Stimulated activated naive CD8-positive, alpha-beta T cell treated with anti-CD3 and anti-CD28 coated beads, Interleukin-15, amount 100 ng/mL, for 72 hours (primary cell): ENCODE data around the gene WDPCP.
"Not testable (repeated sequence)": the region's sequence is repeated elsewhere in the genome, so short reads cannot be mapped to it uniquely, and the experiment has no call there.

Experiments
- ATAC-seq: fragments of 150-1000 bp; cut with Tn5 transposase; 2 replicates; pipeline ENCODE4 v1.10.0; 2021; ENCODE audit warnings: mild to moderate bottlenecking, moderate library complexity
- DNase-seq, 2 donors: peaks; one replicate each; pipeline ENCODE4 v3.0.0; 2021 to 2022
- H3K27ac Mint-ChIP-seq, 2 donors: one replicate each; pipeline ENCODE4 v1.8.0; 2022; ENCODE audit warnings: mild to moderate bottlenecking in 2 of 2, mixed read lengths in 2 of 2, moderate library complexity in 2 of 2
- H3K27me3 Mint-ChIP-seq: one replicate; pipeline ENCODE4 v1.8.0; 2022; ENCODE audit warnings: mixed read lengths
- H3K4me1 Mint-ChIP-seq: one replicate; pipeline ENCODE4 v1.8.0; 2022; ENCODE audit warnings: mild to moderate bottlenecking, mixed read lengths
- H3K4me3 Mint-ChIP-seq, 2 donors: one replicate each; pipeline ENCODE4 v1.8.0; 2022; ENCODE audit warnings: mild to moderate bottlenecking in 2 of 2, mixed read lengths in 2 of 2, moderate library complexity in 1 of 2
- H3K9me3 Mint-ChIP-seq, 2 donors: one replicate each; pipeline ENCODE4 v1.8.0; 2022; ENCODE audit warnings: mixed read lengths in 2 of 2

Gene WDPCP

GRCh38 chr2:63588385-63589147 is at the start of gene WDPCP, which contains the start of gene MDH1:
Gene WDPCP (minus strand): TSS chr2:63588477. CDS start chr2:63588271, 206 bp downstream.
Gene MDH1 (plus strand): TSS chr2:63588963. CDS start chr2:63589044, 81 bp downstream.
- Mint-ChIP-seq H3K4me3 (peak within 1 kb of the TSS; percentile 91 to 99), H3K4me1 (peaks cover 44% of the 10 kb centered on the region), H3K9me3 (no peaks in the 10 kb centered on the region), H3K27ac (peak within 1 kb of the TSS; percentile 97 to 98), H3K27me3 (no peaks in the 10 kb centered on the region)
- ATAC-seq (peak; percentile 92), DNase-seq (peak; percentile 92 to 96)

DNA sequence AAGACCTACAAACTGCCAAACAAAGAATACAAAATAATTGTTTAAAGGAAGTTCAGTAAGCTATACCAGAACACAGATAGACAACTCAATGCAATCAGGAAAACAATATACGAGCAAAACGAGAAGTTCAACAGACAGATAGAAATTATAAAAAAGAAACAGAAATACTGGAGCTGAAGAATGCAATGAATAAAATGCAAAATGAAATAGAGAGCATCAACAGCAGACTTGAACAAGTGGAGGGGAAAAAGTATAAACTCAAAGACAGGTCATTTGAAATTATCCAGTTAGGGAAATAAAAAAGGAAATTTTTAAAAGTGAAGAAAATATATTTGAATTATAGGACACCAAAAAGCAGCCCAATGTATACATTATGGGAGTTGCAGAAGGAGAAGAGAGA is 44.1 kb upstream of the WDPCP start:
- no peak for ATAC-seq
- Mint-ChIP-seq H3K27ac (no peak overlapping the region), H3K4me1 (no peaks in the 10 kb centered on the region), H3K4me3 (no peak overlapping the region), H3K27me3 (no peaks in the 10 kb centered on the region), H3K9me3 (peaks cover 43 to 45% of the 10 kb centered on the region in 2 donors)
- no peak for DNase-seq

DNA sequence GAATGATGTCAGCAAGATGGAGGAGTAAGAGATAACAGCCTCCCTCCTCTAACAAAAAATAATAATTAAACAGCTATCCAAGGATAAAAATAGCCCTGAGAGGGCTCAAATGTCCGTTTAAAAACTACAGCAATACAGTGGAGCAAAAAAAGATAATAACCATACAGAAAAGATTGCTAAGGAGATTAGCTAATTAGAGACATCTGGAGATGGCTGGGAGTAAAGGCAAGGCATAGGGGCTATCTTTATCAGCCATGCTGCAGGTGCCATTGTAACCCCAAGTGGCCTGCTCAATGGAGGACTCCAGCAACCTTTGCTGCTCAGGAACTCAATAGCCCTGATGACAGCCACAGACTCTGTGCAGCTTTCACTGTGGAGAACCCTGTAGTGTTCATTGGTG is 43.2 kb upstream of the WDPCP start:
- no peaks in the 10 kb centered on the region for H3K27me3 Mint-ChIP-seq
- ATAC-seq (no peak), DNase-seq (no peak)
- no peaks in the 10 kb centered on the region for H3K4me1 Mint-ChIP-seq
- peaks cover 43 to 45% of the 10 kb centered on the region in 2 donors for H3K9me3 Mint-ChIP-seq
- no peak overlapping the region for H3K27ac Mint-ChIP-seq
- H3K4me3 Mint-ChIP-seq = no peak overlapping the region

- no peak for ATAC-seq
- peaks cover 23 to 27% of the 10 kb centered on the region in 2 donors for H3K9me3 Mint-ChIP-seq
Observed at GRCh38 chr2:63628403-63628942, 40.2 kb upstream of the WDPCP start.

DNA sequence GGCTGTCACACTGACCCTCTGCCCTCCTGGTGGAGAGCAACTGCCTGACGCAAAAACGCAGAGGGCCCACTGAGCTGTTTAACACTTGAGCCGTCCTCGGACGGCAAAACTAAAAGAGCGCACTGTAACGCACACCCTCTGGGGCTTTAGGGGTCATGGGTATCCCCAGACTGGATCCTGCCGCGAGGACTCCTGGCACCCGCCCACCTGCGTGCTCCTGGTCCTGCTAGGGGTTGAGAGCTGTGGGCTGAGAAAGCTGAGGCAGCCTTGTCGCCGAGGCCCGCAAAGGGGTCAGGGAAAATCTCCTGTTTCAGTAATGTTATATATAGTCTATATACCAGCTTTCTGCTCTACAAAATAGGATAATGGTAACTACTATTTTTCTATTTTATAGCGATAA is 39.6 kb upstream of the WDPCP start:
- no peak overlapping the region for H3K27ac Mint-ChIP-seq
- ATAC-seq (no peak), DNase-seq (no peak)
- H3K27me3 Mint-ChIP-seq = peaks cover 12% of the 10 kb centered on the region
- no peak overlapping the region for H3K4me3 Mint-ChIP-seq
- peaks cover 20 to 27% of the 10 kb centered on the region in 2 donors for H3K9me3 Mint-ChIP-seq
- no peaks in the 10 kb centered on the region for H3K4me1 Mint-ChIP-seq

More at GRCh38 chr2:63628403-63628942, 40.2 kb upstream of the WDPCP start:
- no peak overlapping the region for H3K4me3 Mint-ChIP-seq
- no peak overlapping the region for H3K27ac Mint-ChIP-seq
- H3K27me3 Mint-ChIP-seq = peaks cover 12% of the 10 kb centered on the region
- DNase-seq = no peak
- no peaks in the 10 kb centered on the region for H3K4me1 Mint-ChIP-seq

DNA sequence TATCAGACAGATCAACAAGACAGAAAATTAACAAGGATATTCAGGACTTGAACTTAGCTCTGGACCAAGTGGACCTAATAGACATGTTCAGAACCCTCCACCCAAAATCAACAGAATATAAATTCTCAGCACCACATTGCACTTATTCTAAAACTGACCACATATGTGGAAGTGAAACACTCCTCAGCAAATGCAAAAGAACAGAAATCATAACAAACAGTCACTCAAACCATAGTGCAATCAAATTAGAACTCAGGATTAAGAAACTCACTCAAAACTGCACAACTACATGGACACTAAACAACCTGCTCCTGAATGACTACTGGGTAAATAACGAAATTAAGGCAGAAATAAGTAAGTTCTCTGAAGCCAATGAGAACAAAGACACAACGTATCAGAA is 35.5 kb upstream of the WDPCP start:
- not testable (repeated sequence) for DNase-seq, H3K9me3 Mint-ChIP-seq, H3K27ac Mint-ChIP-seq, H3K4me3 Mint-ChIP-seq, H3K4me1 Mint-ChIP-seq, ATAC-seq
- H3K27me3 Mint-ChIP-seq = peaks cover 12% of the 10 kb centered on the region

DNA sequence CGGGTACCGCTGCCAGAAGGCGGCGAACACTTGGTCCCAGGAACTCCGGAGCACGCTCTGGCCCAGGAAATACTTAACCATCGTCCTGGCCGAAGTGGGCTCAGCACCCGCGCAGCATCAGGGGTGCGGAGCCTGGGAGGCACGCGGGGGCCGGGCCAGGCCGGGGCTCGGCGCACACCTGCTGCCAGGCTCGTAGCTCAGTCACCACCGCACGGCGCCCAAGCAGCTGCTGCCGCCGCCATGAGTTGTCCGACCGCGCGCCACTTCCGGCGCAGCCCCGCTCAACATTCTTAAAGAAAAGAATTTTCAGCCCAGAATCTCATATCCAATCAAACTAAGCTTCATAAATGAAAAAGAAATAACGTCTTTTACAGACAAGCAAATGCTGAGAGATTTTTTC is 34.5 kb upstream of the WDPCP start:
- Mint-ChIP-seq H3K27ac (no peak overlapping the region), H3K4me1 (no peaks in the 10 kb centered on the region), H3K27me3 (peaks cover 12% of the 10 kb centered on the region), H3K9me3 (no peaks in the 10 kb centered on the region), H3K4me3 (no peak overlapping the region)
- ATAC-seq (no peak), DNase-seq (no peak)

- DNase-seq (no peak), ATAC-seq (no peak)
- H3K4me3 Mint-ChIP-seq = no peak overlapping the region
- no peaks in the 10 kb centered on the region for H3K9me3 Mint-ChIP-seq
- peaks cover 12% of the 10 kb centered on the region for H3K27me3 Mint-ChIP-seq
- no peak overlapping the region for H3K27ac Mint-ChIP-seq
- H3K4me1 Mint-ChIP-seq = no peaks in the 10 kb centered on the region
Observed at GRCh38 chr2:63619328-63619727, 31.1 kb upstream of the WDPCP start.

- Mint-ChIP-seq H3K27ac (no peak overlapping the region), H3K4me1 (no peaks in the 10 kb centered on the region), H3K9me3 (no peaks in the 10 kb centered on the region), H3K27me3 (peaks cover 7% of the 10 kb centered on the region), H3K4me3 (no peak overlapping the region)
- DNase-seq (no peak), ATAC-seq (no peak)
Observed at GRCh38 chr2:63617366-63617765, 29.1 kb upstream of the WDPCP start.

DNA sequence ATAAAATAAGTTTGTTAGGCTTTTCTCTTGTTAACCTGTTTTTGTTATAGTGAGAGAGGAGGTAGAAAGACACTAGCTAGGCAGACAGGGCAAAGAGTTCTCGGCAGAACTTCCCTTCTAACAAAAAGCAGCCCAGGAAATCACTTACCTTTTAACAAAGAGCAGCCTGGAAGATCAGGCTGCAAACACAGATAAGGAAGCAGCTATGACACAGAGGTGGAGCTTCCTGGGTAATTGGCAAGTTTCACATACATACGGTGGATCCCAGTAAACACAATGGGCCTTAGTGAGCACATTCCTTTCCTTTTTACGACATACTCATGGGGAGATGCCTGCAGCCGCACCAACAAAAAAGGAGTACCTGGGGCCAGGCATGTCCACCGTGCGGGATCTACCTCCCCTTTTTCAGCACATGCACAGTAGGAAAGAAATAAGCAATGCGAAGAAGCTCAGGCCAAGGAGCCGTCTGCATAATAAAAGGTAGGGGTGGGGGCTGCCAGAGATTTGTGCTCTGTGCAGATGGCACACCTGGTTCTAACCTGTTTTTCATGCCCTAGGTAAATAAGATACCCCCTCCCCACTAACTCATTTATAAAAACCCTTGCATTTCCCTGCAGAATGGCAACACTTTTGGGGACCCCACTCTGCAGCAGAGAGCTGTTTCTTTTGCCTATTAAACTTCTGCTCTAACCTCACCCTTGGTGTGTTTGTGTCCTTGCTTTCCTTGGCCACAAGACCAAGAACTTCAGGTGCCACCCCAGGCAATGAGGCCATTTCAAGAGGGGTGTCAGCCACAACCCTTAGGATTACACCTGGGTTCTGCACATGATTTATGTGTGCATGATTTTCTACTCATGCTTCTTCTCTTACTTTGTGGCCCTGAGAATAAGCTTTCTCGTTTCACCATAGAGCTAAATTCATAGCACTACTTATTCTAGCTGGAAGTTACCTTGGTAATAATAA is 27.0 kb upstream of the WDPCP start:
- DNase-seq = no peak

DNA sequence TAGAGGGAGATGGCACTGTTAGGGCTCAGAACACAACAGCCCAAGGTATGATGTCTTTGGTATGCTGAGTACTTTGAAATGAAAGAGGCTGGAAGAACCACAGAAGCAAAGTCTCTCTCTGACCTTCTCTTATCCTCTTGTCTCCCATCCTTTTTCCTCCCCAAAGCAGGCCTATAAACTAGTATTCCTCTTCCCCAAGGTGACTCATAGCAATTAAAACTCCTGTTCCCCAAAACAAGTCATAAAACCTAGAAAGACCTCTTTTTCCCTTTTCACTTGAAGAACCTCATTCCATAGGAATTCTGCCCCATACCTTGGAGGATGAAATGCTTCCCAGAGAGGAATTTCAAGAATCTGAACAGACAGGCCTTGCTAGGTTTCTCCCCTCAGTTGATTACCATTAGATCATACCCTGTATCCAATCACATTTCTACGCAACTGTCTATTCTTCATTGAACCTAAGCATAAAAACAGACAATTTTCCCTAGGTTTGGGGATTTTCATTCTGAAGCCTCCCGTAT is 26.2 kb upstream of the WDPCP start:
- H3K27ac Mint-ChIP-seq = no peak overlapping the region
- H3K4me1 Mint-ChIP-seq = no peaks in the 10 kb centered on the region
- H3K27me3 Mint-ChIP-seq = peaks cover 7% of the 10 kb centered on the region
- H3K4me3 Mint-ChIP-seq = no peak overlapping the region
- DNase-seq (no peak), ATAC-seq (no peak)
- H3K9me3 Mint-ChIP-seq = no peaks in the 10 kb centered on the region

More for the DNA sequence above, 27.0 kb upstream of the WDPCP start:
- Mint-ChIP-seq H3K27me3 (peaks cover 7% of the 10 kb centered on the region), H3K27ac (no peak overlapping the region), H3K9me3 (no peaks in the 10 kb centered on the region), H3K4me1 (no peaks in the 10 kb centered on the region), H3K4me3 (no peak overlapping the region)
- ATAC-seq = no peak

DNA sequence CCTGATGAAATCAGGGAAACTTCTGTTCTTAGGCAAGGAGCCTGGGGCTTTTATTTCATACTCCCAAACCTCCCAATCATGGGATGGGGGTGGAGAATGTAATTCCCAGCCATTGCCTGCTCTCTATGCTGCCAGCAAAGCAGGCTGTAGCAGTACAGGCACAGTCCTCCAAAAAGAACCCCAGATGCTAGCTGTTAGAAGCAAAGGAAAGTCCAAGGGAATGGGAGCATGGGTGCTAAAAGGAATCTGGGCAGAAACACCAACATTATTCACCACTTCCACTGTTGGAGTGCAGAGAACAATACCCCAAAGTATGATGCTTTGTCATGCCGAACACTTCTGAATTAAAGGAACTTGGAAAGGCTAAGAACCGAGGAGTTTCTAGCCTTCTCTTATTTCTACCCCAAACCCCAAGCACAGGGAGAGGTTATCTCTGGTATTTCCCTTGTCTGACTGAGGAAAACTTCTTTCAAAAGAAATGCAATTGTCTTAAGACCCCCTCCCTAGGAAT is 25.2 kb upstream of the WDPCP start:
- H3K9me3 Mint-ChIP-seq = no peaks in the 10 kb centered on the region
- H3K27me3 Mint-ChIP-seq = peaks cover 7% of the 10 kb centered on the region
- ATAC-seq (no peak), DNase-seq (no peak)
- no peaks in the 10 kb centered on the region for H3K4me1 Mint-ChIP-seq
- H3K4me3 Mint-ChIP-seq = no peak overlapping the region
- H3K27ac Mint-ChIP-seq = no peak overlapping the region

GRCh38 chr2:63610525-63610924 is 22.2 kb upstream of the WDPCP start:
- DNase-seq = no peak
- Mint-ChIP-seq H3K27me3 (peaks cover 1% of the 10 kb centered on the region), H3K9me3 (no peaks in the 10 kb centered on the region), H3K4me3 (no peak overlapping the region), H3K27ac (no peak overlapping the region), H3K4me1 (no peaks in the 10 kb centered on the region)
- ATAC-seq = no peak

DNA sequence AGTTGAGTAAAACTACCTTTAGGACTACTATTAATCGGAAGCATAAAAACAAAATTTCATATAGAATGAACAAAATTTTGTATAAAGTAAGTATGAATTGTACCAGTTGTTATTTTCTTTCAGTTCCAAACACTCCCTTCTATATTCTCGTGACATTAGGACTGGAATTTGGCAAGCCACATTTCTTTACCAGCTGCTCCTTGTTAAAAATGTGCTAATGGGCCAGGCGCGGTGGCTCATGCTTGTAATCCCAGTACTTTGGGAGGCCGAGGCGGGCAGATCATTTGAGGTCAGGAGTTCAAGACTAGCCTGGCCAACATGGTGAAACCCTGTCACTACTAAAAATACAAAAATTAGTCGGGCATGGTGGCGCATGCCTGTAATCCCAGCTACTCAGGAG is 20.6 kb upstream of the WDPCP start:
- not testable (repeated sequence) for H3K4me1 Mint-ChIP-seq, H3K9me3 Mint-ChIP-seq, H3K27ac Mint-ChIP-seq, H3K27me3 Mint-ChIP-seq, ATAC-seq, DNase-seq, H3K4me3 Mint-ChIP-seq

DNA sequence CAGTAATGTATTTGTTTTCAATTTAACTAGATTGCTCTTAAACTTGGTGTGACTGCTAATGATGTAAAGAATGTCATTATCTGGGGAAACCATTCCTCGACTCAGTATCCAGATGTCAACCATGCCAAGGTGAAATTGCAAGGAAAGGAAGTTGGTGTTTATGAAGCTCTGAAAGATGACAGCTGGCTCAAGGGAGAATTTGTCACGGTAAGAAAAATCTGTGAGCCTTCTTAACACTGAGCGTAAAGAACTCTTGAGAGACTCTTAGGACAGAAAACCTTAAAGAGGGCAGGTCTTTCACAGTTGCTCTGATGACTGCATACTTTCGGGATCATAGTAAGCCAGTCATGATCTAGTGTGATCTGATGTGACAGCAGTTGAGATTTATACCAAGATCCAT is 16.4 kb upstream of the WDPCP start:
- Mint-ChIP-seq H3K27ac (no peak overlapping the region), H3K27me3 (no peaks in the 10 kb centered on the region), H3K9me3 (no peaks in the 10 kb centered on the region), H3K4me1 (no peaks in the 10 kb centered on the region), H3K4me3 (no peak overlapping the region)
- no peak for ATAC-seq
- no peak for DNase-seq
